Transverse colon (tissue), 4 donors: ENCODE measurements around the gene UGT1A10. TPM values are rescaled to one million over a fixed set of nuclear protein-coding genes. Genes with fewer than 3 reads are reported as not detected.

ENCODE experiments used
- DNase-seq: peaks from one replicate; pipeline ENCODE4 v3.0.0-alpha.2; 2019
- H3K27ac ChIP-seq, 4 donors: fragments of 200-600 bp; sonication (generic); 2 replicates each; pipeline ENCODE4 v1.5.1; 2016 to 2018; ENCODE audit warnings: inconsistent platforms in 4 of 4
- H3K27me3 ChIP-seq: fragments of 200-600 bp; sonication (generic); 2 replicates; pipeline ENCODE4 v1.5.1; 2017; ENCODE audit warnings: inconsistent platforms
- H3K36me3 ChIP-seq, 4 donors: fragments of 200-600 bp; sonication (generic); 2 replicates each; pipeline ENCODE4 v1.5.1; 2017 to 2019; ENCODE audit warnings: inconsistent platforms in 4 of 4
- H3K4me1 ChIP-seq, 4 donors: fragments of 200-600 bp; sonication (generic); 2 replicates each; pipeline ENCODE4 v1.5.1; 2017 to 2020; ENCODE audit warnings: inconsistent platforms in 4 of 4
- H3K4me3 ChIP-seq, 4 donors: fragments of 200-600 bp; sonication (generic); 1 replicate in 1 of 4; 2 replicates in 3 of 4; pipeline versions ENCODE4 v1.5.1 to v1.6.1; 2017 to 2019; ENCODE audit warnings: inconsistent platforms in 4 of 4
- H3K9me3 ChIP-seq, 2 donors: fragments of 200-600 bp; sonication (generic); 2 replicates each; pipeline ENCODE4 v1.5.1; 2017 to 2019; ENCODE audit warnings: inconsistent platforms in 2 of 2
- EP300 ChIP-seq: sonication (generic); formaldehyde crosslinking; IDR thresholded peaks from one replicate; pipeline ENCODE4 v1.6.1; 2017; ENCODE audit warnings: antibody characterized with exemption, low read depth
- POLR2A ChIP-seq: fragments of 450-650 bp; IDR thresholded peaks from one replicate; pipeline ENCODE4 v1.6.1; 2016; ENCODE audit warnings: antibody characterized with exemption, mild to moderate bottlenecking, moderate library complexity
- POLR2AphosphoS5 ChIP-seq, 3 donors: sonication (generic); formaldehyde crosslinking; IDR thresholded peaks; one replicate each; pipeline ENCODE4 v1.6.1; 2016; ENCODE audit warnings: antibody characterized with exemption in 3 of 3
- WGBS, 2 donors: methylation state at CpG; one replicate each; pipeline ENCODE4 v1.1.5; 2018; ENCODE audit warnings: low coverage in 1 of 2; 5-methylcytosine and 5-hydroxymethylcytosine counted together
- in situ Hi-C, 4 donors: fragments of 200-750 bp; cut with MboI; loops; one replicate each; pipeline versions ENCODE4 v1.15.0 to v1.15.1; 2017; ENCODE audit warnings: low sequenced_read_pairs in 3 of 4, low pct_ligation_motif_present in 1 of 4, low pct_unique_long_range_greater_than_20kb in 1 of 4
- intact Hi-C: fragments of 100-400 bp; cut with DNase I; formaldehyde crosslinking; loops from one replicate; pipeline ENCODE4 v1.15.1; 2023; ENCODE audit warnings: low total_unique reads
- total RNA-seq, 4 donors: library from RNA; depleted of rRNA; stranded (reverse); fragments of >200 nt; gene quantifications; one replicate each; pipeline ENCODE4 v1.1.0, GENCODE V29; 2016
- TF ChIP-seq, protein P1 (sequence below), 5 experiments: fragments of 200-600 bp in 3 of 5; fragments of 450-650 bp in 2 of 5; sonication (generic) in 3 of 5; IDR thresholded peaks; 1 replicate in 2 of 5; 2 replicates in 3 of 5; pipeline ENCODE4 v1.5.1; 2016 to 2017; ENCODE audit warnings: antibody characterized with exemption in 5 of 5, inconsistent platforms in 3 of 5, mild to moderate bottlenecking in 2 of 5, moderate library complexity in 1 of 5

UGT1A10 gene
- total RNA-seq, 4 donors from 2014 or later: 54.2 to 87.5 (median 54.9) TPM

DNA sequence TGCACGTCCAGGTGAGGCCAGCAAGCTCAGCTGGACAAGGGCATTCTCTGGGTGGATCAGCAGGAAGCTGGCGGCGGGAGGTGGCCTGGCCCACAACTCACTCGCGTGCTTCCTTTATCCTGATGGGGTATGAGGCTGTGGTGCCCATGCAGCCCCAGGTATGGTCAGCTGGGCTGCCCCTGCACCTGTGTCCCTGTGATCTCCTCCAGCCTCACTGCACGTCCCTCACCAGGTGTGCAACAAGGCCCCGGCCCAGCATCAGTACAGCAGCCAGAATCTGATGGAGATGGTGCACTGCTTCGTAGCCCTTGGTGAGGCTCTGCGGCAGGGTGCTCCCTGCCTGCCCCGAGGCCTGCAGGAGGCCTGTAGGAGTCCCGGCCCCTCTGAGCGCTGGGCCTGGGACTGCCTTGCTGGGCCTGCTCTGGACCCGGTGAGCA, 159.5 kb downstream of the UGT1A10 start:
- Histone ChIP-seq H3K9me3 (no peaks in the 10 kb centered on the region), H3K4me1 (no peaks in the 10 kb centered on the region), H3K36me3 (no peaks in the 10 kb centered on the region), H3K27ac (no peak overlapping the region), H3K27me3 (no peaks in the 10 kb centered on the region), H3K4me3 (no peak overlapping the region)
- in situ Hi-C loops: no loop called here
- intact Hi-C loops: no loop called here
- TF ChIP-seq, protein P1, sequence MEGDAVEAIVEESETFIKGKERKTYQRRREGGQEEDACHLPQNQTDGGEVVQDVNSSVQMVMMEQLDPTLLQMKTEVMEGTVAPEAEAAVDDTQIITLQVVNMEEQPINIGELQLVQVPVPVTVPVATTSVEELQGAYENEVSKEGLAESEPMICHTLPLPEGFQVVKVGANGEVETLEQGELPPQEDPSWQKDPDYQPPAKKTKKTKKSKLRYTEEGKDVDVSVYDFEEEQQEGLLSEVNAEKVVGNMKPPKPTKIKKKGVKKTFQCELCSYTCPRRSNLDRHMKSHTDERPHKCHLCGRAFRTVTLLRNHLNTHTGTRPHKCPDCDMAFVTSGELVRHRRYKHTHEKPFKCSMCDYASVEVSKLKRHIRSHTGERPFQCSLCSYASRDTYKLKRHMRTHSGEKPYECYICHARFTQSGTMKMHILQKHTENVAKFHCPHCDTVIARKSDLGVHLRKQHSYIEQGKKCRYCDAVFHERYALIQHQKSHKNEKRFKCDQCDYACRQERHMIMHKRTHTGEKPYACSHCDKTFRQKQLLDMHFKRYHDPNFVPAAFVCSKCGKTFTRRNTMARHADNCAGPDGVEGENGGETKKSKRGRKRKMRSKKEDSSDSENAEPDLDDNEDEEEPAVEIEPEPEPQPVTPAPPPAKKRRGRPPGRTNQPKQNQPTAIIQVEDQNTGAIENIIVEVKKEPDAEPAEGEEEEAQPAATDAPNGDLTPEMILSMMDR (IDR thresholded peaks at IDR 0.05): no peak
- TF ChIP-seq EP300 (no peak), POLR2A (no peak)
- no peak for DNase-seq
- WGBS, 2 donors: 90% methylated on average over 8 of the region's 13 CpGs; no CpG with 5 or more reads in 1 of the 2 donors

- Histone ChIP-seq H3K9me3 (no peaks in the 10 kb centered on the region), H3K4me3 (no peak overlapping the region), H3K27ac (no peak overlapping the region), H3K4me1 (no peaks in the 10 kb centered on the region), H3K27me3 (no peaks in the 10 kb centered on the region), H3K36me3 (no peaks in the 10 kb centered on the region)
- WGBS, 2 donors: 90 to 93% methylated on average over 2 to 9 of the region's 9 CpGs
- intact Hi-C loops (no loop called here), in situ Hi-C loops (no loop called here)
- DNase-seq: no peak
- TF ChIP-seq, protein P1 (IDR thresholded peaks at IDR 0.05): no peak
- no peak for TF ChIP-seq POLR2AphosphoS5 (IDR thresholded peaks at IDR 0.05)
- TF ChIP-seq POLR2A: no peak
- no peak for TF ChIP-seq EP300
Observed at GRCh38 chr2:233796254-233796653, 160.0 kb downstream of the UGT1A10 start.

- TF ChIP-seq POLR2AphosphoS5 (IDR thresholded peaks at IDR 0.05) (no peak), POLR2A (no peak), EP300 (no peak)
- TF ChIP-seq, protein P1 (IDR thresholded peaks at IDR 0.05): no peak
- H3K4me1 ChIP-seq: no peaks in the 10 kb centered on the region
- H3K9me3 ChIP-seq: no peaks in the 10 kb centered on the region
- no peaks in the 10 kb centered on the region for H3K27me3 ChIP-seq
- intact Hi-C loops (no loop called here), in situ Hi-C loops (no loop called here)
- 85% methylated on average over 14 of the region's 14 CpGs; no CpG with 5 or more reads in 1 of the 2 donors for WGBS, 2 donors
- no peak overlapping the region for H3K4me3 ChIP-seq
- no peak for DNase-seq
- H3K27ac ChIP-seq: no peak overlapping the region
- H3K36me3 ChIP-seq: no peaks in the 10 kb centered on the region
Observed at GRCh38 chr2:233798335-233799086, 162.3 kb downstream of the UGT1A10 start.

DNA sequence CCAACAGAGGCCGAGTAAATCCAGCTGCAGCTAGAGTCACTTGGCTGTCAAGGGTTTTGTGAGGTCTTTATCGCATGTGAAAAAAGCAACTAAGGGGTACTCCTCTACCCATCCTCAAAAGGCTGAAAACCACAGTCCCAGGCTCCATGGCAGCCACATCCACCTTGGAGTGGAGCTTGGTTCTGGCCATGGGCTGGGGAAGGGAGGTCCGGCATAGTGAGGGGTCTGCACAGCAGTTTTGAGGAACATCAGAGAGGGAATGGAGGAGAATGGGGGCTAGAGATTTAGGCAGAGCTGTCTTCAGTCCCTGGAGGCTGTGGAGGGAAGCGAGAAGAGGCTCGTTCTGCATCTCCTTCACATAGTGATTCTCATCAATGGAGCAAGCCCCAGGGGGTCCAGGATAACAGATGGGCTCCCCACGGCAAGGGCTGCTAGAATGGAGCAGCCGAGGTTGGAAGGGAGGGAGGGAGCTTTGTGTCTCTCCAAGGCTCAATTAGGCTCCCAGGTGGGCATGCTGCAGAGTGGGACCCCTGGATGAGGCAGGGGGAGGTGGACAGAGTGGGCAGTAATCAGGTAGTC, 162.9 kb downstream of the UGT1A10 start:
- no peaks in the 10 kb centered on the region for H3K36me3 ChIP-seq
- 54 to 65% methylated on average over 4 to 7 of the region's 7 CpGs for WGBS, 2 donors
- H3K4me3 ChIP-seq: no peak overlapping the region
- no peak overlapping the region for H3K27ac ChIP-seq
- no peaks in the 10 kb centered on the region for H3K4me1 ChIP-seq
- no peaks in the 10 kb centered on the region for H3K9me3 ChIP-seq
- no peaks in the 10 kb centered on the region for H3K27me3 ChIP-seq
- intact Hi-C loops (no loop called here), in situ Hi-C loops (no loop called here)
- TF ChIP-seq EP300 (no peak), POLR2A (no peak), POLR2AphosphoS5 (IDR thresholded peaks at IDR 0.05) (no peak)
- TF ChIP-seq, protein P1 (IDR thresholded peaks at IDR 0.05): no peak
- DNase-seq: no peak
